GM19372 (cell line): ENCODE data around the gene C17orf114.

Experiments used
- ATAC-seq: cut with Tn5 transposase; IDR thresholded peaks from one replicate; pipeline ENCODE4 v1.9.1; 2021; ENCODE audit warnings: mild to moderate bottlenecking, low read depth, moderate library complexity; ENCODE audit not compliant: unreplicated experiment

Gene C17orf114

DNA sequence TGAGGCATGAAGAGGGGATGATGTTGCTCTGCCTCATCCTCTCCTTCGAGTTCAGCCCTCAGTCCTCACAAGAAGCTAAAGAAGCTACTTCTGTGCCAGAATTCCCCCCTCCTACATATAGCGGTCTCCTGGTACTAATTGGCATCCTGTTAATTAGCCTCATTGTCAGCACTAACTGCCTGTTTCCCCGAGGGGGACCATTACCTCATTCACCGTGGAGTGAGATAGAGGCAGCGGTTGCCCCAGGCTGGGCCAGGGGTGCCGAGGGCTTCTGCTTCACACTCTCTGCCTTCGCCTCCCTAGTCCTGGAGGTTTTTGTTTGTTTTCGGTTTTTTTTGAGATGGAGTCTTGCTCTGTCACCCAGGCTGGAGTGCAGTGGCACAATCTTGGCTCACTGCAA is 25.3 kb upstream of the C17orf114 start:
- no peak for ATAC-seq

GRCh38 chr17:4823373-4824089 is 21.4 kb upstream of the C17orf114 start:
- no peak for ATAC-seq

- ATAC-seq, result no peak
These were observed 20.7 kb upstream of the C17orf114 start for GRCh38 chr17:4822835-4823234.

- ATAC-seq, result no peak
These were observed 16.1 kb upstream of the C17orf114 start for GRCh38 chr17:4818276-4818675.

GRCh38 chr17:4816826-4817225 is 14.7 kb upstream of the C17orf114 start:
- no peak for ATAC-seq

GRCh38 chr17:4815043-4815675 is 13.0 kb upstream of the C17orf114 start:
- ATAC-seq, result no peak

- no peak for ATAC-seq
These were observed 10.6 kb upstream of the C17orf114 start for GRCh38 chr17:4812690-4813089.

DNA sequence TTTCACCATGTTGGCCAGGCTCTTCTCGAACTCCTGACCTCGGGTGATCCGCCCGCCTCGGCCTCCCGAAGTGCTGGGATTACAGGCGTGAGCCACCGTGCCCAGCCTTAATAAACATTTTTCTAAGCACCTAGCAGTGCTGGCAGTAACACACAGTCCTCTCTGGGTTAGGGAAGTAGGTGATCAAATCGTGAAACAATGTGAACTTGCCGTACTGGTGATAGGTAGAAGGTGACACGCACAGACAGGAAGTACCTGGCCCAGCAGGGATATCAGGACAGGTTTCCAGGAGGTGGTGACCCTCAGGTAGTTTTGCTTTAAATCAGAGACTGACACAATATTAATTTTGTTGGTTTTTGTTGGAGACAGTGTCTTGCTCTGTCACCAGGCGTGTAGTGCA is 9.3 kb upstream of the C17orf114 start:
- ATAC-seq, result no peak

DNA sequence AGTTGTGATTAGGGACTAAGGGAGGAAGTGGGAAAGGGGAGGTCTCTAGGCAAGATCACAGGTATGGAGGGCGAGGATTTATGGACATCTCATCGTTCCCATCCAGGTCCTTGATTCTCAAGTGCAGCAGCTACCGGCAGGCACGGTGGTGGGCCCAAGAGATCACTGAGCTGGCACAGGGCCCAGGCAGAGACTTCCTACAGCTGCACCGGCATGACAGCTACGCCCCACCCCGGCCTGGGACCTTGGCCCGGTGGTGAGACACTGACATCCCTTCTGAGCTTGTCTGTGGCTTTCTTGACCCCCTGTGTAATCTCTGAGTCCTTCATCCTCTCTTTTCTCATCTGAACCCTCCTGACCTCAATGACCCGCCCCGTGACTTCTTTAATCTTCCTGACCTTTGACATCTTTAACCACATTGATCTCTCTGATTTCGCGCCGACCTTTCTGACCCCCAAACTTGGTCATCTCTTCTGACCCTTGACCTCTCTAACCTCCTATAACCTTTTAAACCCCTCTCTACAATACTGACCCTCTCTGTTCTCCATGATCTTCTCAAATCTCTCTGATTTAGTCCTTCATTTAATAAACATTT is 8.7 kb upstream of the C17orf114 start:
- ATAC-seq, result no peak

DNA sequence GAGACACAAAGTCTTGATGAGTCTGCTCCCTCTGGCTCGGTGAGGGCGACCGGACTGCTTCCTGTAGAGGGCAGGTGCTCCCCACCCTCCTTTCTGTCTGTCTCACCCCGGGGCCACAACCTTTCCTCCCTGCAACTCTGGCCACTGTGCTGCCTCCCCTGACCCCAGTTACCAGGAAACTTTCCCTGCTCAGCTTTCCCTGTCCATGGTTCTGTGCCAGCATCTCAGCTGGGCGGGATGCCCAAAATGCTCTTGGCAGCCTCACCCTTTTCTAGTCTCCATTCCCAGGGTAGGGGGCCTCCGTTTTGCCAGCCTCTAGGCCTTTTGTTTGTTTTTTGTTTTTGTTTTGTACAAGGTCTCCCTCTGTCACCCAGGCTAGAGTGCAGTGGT is 6.2 kb upstream of the C17orf114 start:
- ATAC-seq, result no peak

GRCh38 chr17:4807605-4808377 is 5.7 kb upstream of the C17orf114 start:
- no peak for ATAC-seq

GRCh38 chr17:4806777-4807604 is 4.9 kb upstream of the C17orf114 start, which contains the start of gene PLD2:
Gene PLD2, plus strand, starts transcription at chr17:4807152. Its CDS starts 621 bp downstream, at chr17:4807773.
- peak; percentile 87 for ATAC-seq

GRCh38 chr17:4806456-4806776 is 4.3 kb upstream of the C17orf114 start:
- no peak for ATAC-seq

GRCh38 chr17:4800462-4801196 is 1.5 kb downstream of the C17orf114 start:
- ATAC-seq, result no peak

GRCh38 chr17:4796552-4796920 is 5.6 kb downstream of the C17orf114 start:
- no peak for ATAC-seq

GRCh38 chr17:4795168-4795567 is 7.0 kb downstream of the C17orf114 start:
- no peak for ATAC-seq

GRCh38 chr17:4790705-4791088 is 11.4 kb downstream of the C17orf114 start:
- no peak for ATAC-seq

DNA sequence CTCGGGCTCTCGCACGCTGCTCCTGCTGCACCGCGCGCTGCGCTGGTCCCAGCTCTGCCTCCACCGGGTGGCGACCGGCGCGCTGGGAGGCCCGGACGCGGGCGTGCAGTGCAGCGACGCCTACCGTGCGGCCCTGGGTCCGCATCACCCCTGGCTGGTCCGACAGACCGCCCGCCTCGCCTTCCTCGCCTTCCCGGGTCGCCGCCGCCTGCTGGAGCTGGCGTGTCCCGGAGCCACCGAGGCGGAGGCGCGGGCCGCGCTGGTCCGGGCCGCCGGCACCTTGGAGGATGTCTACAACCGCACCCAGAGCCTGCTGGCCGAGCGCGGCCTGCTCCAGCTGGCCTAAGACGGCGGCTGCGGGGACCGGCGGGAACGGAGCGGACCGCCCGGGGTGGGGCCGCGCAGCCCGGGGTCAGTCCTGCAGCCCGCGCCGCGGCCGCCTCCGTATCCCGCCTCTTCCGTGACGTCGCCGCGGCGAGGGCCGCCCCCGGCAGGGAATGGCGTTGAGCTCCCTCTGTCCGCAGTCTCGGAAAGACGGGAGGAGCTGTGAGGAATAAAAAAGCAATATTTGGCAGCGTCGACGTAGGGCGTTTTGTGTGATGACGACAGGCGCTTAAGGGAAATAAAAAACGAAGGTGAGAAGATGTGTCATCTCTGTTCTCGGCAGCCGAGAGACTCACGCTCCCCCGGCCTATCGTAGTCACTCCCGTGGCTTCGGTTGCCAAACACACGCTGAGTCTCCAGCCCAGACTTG is 12.0 kb downstream of the C17orf114 start:
- ATAC-seq, result peak; percentile 71

DNA sequence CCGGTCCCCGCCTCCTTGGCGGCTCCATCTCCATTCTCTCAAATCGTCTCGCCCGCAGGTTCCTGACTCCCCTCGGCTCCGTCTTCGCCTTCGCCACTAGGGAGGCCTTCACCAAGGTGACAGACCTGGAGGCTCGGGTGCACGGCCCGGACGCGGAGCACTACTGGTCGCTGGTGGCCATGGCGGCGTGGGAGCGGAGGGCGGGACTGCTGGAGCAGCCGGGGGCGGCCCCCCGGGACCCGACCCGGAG is 12.5 kb downstream of the C17orf114 start:
- no peak for ATAC-seq
